A673 (cell line): ENCODE results near the gene SLC5A5.

Source experiments
- EZH2 ChIP-seq: fragments of 200-600 bp; sonication (generic); IDR thresholded peaks from 2 replicates; pipeline ENCODE4 v1.6.1; 2017; ENCODE audit warnings: borderline replicate concordance, low read depth, mild to moderate bottlenecking, mixed read lengths, antibody characterized with exemption, low read length; ENCODE audit not compliant: poor library complexity, severe bottlenecking
- TF ChIP-seq, protein P1 (sequence below): fragments of 300-800, 200-600 bp; sonication (generic); conservative IDR thresholded peaks from 2 replicates; pipeline ENCODE4 v1.5.1; 2017; ENCODE audit warnings: low read depth, mild to moderate bottlenecking, antibody characterized with exemption, low read length, moderate library complexity, mixed read lengths

DNA sequence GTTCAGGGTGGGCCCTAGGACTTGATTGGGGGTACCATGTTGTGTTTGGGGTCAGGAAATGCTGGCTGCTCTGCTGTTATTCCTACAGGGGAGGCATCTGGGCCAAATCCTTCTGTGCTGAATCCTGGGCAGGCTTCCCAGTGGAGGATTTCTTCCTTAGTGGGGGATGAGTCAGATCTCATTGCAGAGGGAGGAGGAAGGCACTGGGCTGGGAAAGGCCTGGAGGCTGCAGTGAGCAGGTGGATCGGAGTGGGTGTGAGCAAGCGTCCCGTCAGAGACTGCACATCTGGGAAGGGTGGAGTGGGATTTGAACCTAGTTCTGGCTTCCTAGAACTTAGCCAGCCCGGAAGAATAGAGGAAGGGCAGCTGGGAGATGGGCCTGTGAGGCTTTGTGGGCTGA, 72.6 kb downstream of the SLC5A5 start:
- TF ChIP-seq, protein P1, sequence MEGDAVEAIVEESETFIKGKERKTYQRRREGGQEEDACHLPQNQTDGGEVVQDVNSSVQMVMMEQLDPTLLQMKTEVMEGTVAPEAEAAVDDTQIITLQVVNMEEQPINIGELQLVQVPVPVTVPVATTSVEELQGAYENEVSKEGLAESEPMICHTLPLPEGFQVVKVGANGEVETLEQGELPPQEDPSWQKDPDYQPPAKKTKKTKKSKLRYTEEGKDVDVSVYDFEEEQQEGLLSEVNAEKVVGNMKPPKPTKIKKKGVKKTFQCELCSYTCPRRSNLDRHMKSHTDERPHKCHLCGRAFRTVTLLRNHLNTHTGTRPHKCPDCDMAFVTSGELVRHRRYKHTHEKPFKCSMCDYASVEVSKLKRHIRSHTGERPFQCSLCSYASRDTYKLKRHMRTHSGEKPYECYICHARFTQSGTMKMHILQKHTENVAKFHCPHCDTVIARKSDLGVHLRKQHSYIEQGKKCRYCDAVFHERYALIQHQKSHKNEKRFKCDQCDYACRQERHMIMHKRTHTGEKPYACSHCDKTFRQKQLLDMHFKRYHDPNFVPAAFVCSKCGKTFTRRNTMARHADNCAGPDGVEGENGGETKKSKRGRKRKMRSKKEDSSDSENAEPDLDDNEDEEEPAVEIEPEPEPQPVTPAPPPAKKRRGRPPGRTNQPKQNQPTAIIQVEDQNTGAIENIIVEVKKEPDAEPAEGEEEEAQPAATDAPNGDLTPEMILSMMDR = no peak
- TF ChIP-seq EZH2 = no peak
